Right ventricle myocardium superior (tissue), 1 donor: ENCODE data around the gene TAS1R3. TPM values are rescaled to one million over a fixed set of nuclear protein-coding genes. Genes with fewer than 3 reads are reported as not detected.
A peak's percentile ranks its signal among the peaks of the same experiment; 100 is the strongest.

Experiments used
- ATAC-seq: fragments of 200-7000 bp; cut with Tn5 transposase; one replicate; pipeline ENCODE4 v1.9.1; 2020; ENCODE audit warnings: mild to moderate bottlenecking; ENCODE audit not compliant: poor library complexity
- DNase-seq: peaks from one replicate; pipeline ENCODE4 v3.0.0-alpha.2; 2020
- intact Hi-C: fragments of 100-400 bp; cut with DNase I; formaldehyde crosslinking; loops from one replicate; pipeline ENCODE4 v1.11.2; 2022
- total RNA-seq: library from RNA; stranded (reverse); fragmentation: NEBNext Ultra II Directional; extraction: Animal tissue kit (Norgen Biotek cat#: 25700); gene quantifications from one replicate; pipeline ENCODE4 v1.2.1, GENCODE V29; 2021
- donor health status: DM: no; HTN: yes; CAD: no; lungs with severe emphysema.

TAS1R3 gene
- total RNA-seq, 1 donor from 2014 or later, result 0.40 TPM

GRCh38 chr1:1293263-1294249 lies 37.5 kb upstream of the TAS1R3 start:
- intact Hi-C loops, result loop anchor here (5.0 kb wide), 1 partner anchor 171 kb away; no protein-coding TSS in a partner anchor

DNA sequence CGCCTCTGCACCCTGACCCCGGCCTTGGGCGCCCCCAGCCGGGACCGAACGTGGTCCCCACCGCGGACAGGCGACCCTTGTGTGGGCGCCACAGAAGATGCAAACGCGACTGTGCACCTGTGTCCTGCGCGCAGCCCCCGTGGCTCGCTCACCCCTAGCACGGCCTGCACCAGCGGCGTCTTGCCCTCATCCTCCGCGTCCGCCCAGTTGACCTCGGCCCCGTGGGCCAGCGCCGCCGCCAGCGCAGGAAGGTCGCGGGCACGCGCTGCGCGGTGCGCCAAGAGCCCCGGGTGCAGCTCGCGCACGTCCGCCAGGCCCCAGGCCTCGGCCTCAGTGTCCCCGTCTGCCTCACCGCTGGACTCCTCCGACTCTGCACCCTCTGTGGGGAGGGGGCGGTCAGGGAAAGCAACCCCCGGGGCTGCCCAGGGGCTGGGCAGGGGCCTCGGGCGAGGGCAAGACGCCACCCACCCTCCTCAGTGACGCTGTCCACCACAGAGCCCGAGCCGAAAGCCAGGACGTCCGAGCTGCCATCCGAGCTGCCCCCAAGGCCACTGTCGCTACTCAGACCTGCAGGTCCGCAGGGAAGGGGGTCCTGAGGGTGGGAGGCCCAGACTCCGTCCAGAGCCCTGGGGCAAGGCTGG lies 36.7 kb upstream of the TAS1R3 start:
- ATAC-seq (no peak), DNase-seq (no peak)
- intact Hi-C loops, result loop anchor here (5.0 kb wide), 1 partner anchor 172 kb away; no protein-coding TSS in a partner anchor

More at GRCh38 chr1:1293263-1294249, 37.5 kb upstream of the TAS1R3 start:
- no peak for ATAC-seq
- no peak for DNase-seq

DNA sequence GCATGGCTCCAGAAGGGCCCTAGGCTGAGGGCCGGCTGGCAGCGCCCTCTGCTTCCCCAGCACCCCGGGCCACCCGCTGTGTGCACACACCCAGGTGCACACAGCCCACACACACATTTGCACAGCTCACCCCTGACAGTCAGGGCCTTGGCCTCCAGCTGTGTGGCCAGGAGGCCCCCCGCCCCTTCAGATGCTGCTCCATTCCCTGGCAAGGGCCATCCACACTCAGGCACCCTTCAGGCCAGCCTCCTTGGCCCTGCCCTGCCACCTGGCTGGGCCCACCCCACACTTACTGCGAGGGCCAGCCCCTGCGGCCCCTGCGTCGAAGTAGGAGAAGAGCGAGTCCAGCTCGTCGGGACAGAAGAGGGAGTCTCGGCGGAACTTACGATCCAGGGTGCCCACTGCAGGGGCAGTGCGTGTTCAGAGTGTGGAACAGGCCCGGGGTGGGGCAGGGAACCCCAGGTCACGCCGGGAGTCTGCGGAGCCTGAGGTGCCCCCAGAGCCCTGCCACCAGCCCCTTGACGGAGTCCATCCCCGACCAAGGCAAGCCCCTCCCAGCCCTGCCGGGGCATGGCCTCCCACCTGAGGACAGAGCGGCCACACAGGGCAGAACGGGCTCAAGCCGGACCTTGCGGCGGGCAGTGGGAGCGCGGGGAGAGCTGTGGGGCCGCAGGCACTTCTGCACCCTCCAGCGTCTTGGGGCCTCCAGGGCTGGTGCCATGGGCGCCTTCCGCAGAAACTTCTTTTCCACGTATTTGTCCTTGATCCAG lies 35.7 kb upstream of the TAS1R3 start:
- intact Hi-C loops, result no loop called here
- ATAC-seq (no peak), DNase-seq (no peak)

GRCh38 chr1:1296070-1297061 lies 34.7 kb upstream of the TAS1R3 start:
- DNase-seq, result no peak
- no peak for ATAC-seq
- intact Hi-C loops, result no loop called here

GRCh38 chr1:1297802-1298424 lies 33.2 kb upstream of the TAS1R3 start:
- intact Hi-C loops, result no loop called here
- no peak for DNase-seq
- no peak for ATAC-seq

DNA sequence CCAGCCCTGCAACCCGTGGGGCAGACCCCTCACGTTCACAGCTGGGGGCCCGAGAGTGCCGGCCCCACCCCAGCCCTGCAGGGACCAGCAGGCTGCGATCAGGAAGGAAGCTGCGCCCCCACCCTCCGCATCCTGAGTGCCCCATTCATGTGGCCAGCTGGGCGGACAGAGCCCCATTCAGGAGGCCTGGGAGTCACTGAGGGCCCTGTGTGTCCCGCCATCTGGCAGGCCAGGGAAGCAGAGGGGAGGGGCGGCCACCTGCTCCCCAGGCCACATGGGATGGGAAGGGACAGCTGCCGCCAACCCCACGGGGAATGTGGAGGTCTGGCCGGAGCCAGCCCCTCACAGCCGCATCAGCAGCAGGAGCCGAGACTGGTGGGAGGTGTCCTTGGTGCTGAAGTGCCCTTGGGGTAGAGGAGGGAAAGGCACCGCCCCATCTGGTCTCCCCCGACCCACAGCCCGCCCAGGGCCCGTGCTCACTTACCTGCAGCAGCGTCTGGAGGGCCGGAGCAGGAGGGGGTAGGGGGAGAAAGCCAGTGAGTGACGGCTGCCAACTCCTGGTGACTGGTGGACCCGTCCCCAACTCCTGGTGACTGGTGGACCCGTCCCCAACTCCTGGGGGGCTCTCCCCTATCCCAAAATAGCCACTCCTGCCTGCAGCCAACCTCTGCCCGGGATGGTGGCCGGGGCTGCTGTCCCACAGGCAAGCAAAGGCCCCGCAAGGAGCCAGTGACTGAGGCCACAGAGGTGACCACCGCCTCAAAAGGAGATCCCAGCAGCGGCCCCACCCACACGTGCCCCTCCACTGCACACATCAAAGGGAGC lies 32.0 kb upstream of the TAS1R3 start:
- DNase-seq (no peak), ATAC-seq (no peak)
- intact Hi-C loops, result no loop called here

GRCh38 chr1:1299686-1300351 lies 31.3 kb upstream of the TAS1R3 start:
- DNase-seq (no peak), ATAC-seq (no peak)
- intact Hi-C loops, result no loop called here

- ATAC-seq (no peak), DNase-seq (no peak)
- intact Hi-C loops, result no loop called here
Observed at GRCh38 chr1:1300352-1300739, 30.7 kb upstream of the TAS1R3 start.

DNA sequence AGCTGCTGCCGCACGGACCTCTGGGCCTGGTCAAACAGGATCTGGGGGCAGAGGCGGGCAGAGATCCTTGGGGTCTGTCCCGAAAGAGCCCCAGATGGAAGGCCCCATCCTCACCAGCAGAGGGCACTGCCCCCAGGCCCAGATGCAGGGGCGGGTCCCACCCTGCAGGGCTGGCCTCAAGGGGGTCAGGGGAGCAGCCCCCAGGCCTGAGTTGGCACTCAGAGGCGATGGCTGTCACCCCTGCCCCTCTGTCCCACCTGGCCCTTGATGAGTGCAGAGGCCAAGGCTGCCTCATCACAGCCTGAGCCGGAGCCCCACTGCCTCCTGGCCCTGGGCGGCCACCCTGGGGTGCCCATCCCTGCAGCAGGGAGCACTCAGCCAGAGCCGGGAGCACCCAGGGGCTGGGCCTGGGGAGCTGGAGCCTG lies 29.1 kb upstream of the TAS1R3 start:
- intact Hi-C loops, result no loop called here

GRCh38 chr1:1302951-1303509 lies 28.1 kb upstream of the TAS1R3 start:
- DNase-seq, result no peak
- intact Hi-C loops, result no loop called here
- no peak for ATAC-seq

More for the DNA sequence above, 29.1 kb upstream of the TAS1R3 start:
- DNase-seq (no peak), ATAC-seq (no peak)

- DNase-seq, result no peak
- intact Hi-C loops, result no loop called here
- ATAC-seq, result no peak
Observed at GRCh38 chr1:1303736-1304135, 27.3 kb upstream of the TAS1R3 start.

DNA sequence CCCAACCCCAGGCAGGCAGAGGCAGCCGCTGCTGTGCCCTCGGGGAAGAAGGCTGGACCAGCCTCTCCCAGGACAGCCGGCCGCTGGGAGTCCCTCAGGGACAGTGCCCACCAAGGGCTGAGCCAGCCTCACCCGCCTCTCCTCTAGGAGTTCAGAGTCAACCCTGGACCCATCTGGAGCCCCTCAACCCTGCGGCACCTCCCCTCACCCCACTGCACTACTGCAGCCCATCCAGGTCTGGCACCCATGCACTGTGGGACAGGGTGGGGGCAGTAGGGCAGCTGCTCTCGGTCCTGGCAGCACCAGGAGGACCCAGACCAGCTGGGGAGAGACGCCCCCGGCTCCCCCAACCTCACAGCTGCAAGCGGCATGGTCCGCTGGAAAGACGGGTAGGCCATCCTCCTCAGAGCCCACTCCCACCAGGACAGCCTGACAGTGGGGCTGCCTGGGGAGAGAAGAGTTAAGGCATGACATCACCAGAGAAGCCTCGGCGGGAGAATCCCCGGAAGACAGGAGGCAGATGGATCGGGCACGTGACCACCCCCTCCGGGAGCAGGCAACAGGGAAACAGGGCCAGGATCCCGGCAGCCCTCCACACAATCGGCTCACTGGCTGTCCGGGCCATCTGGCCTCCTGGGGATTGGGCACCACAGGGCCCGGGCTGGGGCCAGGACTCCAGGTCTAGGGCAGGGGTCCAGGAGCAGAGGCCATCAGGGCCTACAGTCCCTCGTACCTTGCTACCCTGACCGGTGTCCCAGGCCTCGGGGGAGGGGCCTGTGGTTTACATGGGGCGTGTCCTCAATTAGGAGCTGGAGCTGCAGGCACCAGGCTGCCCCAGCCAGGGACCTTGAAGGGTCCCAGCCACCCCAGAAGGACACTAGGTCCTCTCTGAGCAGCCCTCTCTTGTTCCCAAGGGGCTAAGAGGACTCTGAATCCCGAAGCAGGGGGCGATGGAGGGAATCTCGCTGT lies 26.5 kb upstream of the TAS1R3 start:
- DNase-seq (peak; percentile 86), ATAC-seq (peak; percentile 18)
- intact Hi-C loops, result no loop called here

DNA sequence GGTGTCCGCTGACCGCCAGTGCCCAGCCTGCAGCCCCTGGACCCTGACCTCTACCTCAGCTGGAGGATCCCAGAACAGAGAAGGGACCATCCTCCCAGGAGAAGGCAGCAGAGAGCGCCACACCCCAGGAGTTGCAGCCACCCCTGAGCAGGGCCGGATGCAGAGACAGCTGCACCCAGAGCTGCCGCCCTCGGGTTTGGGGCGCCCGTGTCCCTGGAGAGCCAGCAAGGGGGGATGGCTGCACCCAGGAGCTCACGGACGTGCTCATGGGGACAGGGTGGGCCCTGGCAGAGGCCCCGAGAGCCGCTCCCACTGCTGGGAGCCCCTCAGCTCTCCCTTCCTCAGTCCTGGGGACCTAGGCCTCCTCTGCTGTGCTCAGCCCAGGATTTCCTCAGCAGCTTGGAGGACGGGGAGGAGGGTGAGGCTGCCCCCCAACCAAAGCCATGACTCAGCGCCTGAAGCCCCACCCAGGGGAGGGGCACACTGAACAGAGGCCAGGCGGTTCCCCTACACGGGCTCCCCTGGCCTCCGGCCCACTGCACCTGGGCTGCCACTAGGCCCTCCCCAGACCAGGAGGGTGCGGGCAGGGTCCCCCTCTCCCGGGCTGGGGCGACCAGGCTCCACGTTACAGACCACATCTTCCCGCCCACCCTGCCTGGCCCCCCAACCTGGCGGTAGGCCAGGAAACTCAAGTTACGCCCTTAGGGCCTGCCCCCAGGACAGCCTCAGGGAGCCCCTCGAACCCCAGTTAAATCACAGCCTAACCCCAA lies 25.6 kb upstream of the TAS1R3 start:
- intact Hi-C loops, result no loop called here
- DNase-seq, result peak; percentile 86
- ATAC-seq, result peak; percentile 7

DNA sequence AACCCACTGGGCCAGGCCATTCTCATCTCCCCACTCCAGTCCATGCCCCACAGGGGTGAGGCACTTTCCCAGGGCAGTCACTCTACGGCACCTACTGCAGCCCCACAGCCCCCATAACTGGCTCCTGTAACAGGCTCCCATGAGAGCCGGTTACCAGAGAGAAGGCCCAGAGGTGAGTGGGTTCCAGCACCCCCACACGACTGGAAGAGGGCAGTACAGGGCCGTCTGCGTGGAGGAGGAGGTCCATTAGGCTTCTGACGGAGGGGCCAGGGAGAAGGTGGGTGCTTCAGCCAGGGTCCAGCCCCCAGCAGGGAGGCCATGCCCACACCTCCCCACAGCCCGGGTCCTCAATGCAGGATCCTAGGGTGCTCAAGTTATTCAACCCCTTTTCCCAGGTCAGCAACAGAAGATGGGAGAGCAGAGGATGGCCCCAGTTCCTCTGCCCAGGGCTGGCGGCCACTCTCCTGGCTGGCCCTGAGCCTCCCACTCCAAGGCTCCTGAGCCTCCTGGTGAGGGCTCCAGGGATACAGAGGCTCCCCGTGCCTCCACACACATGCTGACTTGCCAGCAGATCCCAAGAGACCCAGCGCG lies 24.9 kb upstream of the TAS1R3 start:
- intact Hi-C loops, result no loop called here
- ATAC-seq, result no peak
- DNase-seq, result no peak
